ENCODE data around the gene SLCO2A1.

SLCO2A1 gene

DNA sequence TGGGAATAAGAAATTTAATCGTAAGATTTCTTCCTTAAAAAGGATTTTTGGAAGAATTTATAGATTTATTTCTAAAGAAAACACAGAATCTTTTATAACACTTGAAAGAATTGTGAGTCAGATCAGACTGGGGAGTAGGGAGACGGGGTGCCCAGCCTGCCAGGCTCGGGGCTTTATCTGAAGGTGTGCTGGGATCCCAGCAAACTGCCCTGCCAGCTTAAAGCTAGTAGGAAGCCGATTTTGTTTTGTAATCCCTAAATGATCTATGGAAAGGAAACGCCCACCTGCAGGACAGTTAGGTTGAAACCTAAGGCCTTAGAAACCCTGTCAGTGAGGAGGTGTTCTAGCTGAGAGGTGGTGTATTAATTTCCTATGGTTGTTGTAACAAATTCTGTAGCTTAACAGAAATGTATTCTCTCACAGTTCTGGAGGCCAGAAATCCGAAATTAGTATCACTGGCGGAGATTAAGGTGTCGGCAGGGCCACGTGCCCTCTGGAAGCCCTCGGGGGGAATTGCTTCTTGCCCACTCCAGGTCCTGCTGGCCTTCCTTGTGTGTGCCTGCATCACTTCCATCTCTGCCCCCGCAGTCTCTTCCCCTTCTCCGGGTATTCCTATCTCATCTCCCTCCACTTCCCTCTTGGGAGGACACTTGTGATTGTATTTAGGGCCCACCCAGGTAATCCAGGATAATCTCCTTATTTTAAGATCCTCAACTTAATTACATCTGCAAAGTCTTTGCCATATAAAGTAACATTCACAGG, 114.7 kb downstream of the SLCO2A1 start:
- 0 out of 2 replicates have a peak, but pooled peaks cover 3% of the 10 kb centered on the region for H3K9me3 ChIP-seq (ENCODE audit: control insufficient read depth, insufficient read depth, low read depth, low read length)
- H3K27me3 ChIP-seq (ENCODE audit: control insufficient read depth, insufficient read depth, low read length): no peaks in the 10 kb centered on the region
- no peaks in the 10 kb centered on the region for H3K4me1 ChIP-seq (ENCODE audit: control insufficient read depth, insufficient read depth, low read length)
- H3K4me3 ChIP-seq (ENCODE audit: low read depth, low read length): no peak overlapping the region
- no peaks in the 10 kb centered on the region for H3K36me3 ChIP-seq (ENCODE audit: control insufficient read depth, insufficient read depth, low read length)
- no peak overlapping the region for H3K9ac ChIP-seq (ENCODE audit: low read length)
- H3K27ac ChIP-seq (ENCODE audit: low read depth, low read length): no peak overlapping the region

DNA sequence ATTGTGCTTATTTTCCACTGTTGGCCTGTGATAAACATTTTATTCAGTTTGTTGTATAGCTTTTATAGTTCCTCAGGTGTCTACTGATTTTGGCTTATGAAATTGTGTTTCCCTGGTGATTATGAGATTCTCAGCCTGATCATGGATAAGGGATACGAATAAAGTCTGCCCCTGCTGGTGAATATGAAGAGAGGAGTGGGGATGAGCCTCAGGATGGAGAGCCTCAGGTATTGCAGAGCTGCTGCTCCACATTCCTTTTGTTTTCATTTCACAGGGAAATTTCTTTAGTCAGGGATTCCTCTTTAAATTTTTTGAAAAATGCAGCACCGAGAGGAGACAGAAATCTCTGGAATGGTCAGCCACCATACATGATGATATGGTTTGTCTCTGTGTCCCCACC, 119.3 kb downstream of the SLCO2A1 start:
- Histone ChIP-seq H3K9me3 (ENCODE audit: control insufficient read depth, insufficient read depth, low read depth, low read length) (no peaks in the 10 kb centered on the region), H3K36me3 (ENCODE audit: control insufficient read depth, insufficient read depth, low read length) (no peaks in the 10 kb centered on the region), H3K9ac (ENCODE audit: low read length) (no peak overlapping the region), H3K27ac (ENCODE audit: low read depth, low read length) (no peak overlapping the region), H3K4me1 (ENCODE audit: control insufficient read depth, insufficient read depth, low read length) (no peaks in the 10 kb centered on the region), H3K27me3 (ENCODE audit: control insufficient read depth, insufficient read depth, low read length) (no peaks in the 10 kb centered on the region), H3K4me3 (ENCODE audit: low read depth, low read length) (no peak overlapping the region)

DNA sequence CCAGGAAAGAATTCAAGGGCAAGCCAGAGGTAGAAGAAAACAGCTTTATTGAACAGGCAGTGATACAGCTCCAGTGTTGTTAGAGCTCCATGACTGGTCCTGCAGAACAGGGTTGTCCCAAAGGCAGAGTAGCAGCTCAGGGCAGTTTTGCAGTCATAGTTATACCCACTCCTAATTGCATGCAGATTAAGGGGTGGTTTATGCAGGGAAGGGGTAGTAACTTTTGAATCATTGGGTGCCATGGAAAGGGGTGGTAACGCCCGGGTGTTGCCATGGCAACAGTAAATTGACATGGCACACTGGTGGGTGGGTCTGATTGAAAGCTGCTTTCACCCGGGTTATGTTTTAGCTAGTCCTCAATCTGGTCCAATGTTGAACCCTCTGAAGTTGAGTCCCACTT, 124.3 kb downstream of the SLCO2A1 start:
- no peaks in the 10 kb centered on the region for H3K27me3 ChIP-seq (ENCODE audit: control insufficient read depth, insufficient read depth, low read length)
- no peaks in the 10 kb centered on the region for H3K4me1 ChIP-seq (ENCODE audit: control insufficient read depth, insufficient read depth, low read length)
- no peak overlapping the region for H3K9ac ChIP-seq (ENCODE audit: low read length)
- H3K9me3 ChIP-seq (ENCODE audit: control insufficient read depth, insufficient read depth, low read depth, low read length): no peaks in the 10 kb centered on the region
- H3K36me3 ChIP-seq (ENCODE audit: control insufficient read depth, insufficient read depth, low read length): no peaks in the 10 kb centered on the region
- H3K4me3 ChIP-seq (ENCODE audit: low read depth, low read length): no peak overlapping the region
- no peak overlapping the region for H3K27ac ChIP-seq (ENCODE audit: low read depth, low read length)

DNA sequence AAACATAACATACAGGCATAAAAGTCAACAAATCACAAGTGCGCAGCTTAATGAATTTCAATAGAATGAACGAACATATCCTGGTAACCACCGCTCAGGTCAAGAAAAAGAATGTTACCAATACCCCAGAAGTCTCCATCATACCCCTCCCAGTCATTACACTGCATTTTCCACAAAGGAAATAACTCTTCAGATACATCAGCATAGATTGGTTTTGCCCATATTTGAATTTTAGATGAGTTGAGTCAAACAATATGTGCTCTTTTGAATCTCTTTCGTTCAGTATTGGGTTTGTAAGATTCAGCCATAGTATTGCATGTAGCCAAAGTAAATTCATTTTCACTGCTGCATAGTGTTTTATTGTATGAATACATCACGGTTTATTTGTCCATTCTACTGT, 127.9 kb downstream of the SLCO2A1 start:
- Histone ChIP-seq H3K9me3 (ENCODE audit: control insufficient read depth, insufficient read depth, low read depth, low read length) (no peaks in the 10 kb centered on the region), H3K27me3 (ENCODE audit: control insufficient read depth, insufficient read depth, low read length) (peaks cover 14% of the 10 kb centered on the region), H3K9ac (ENCODE audit: low read length) (no peak overlapping the region), H3K4me3 (ENCODE audit: low read depth, low read length) (no peak overlapping the region), H3K4me1 (ENCODE audit: control insufficient read depth, insufficient read depth, low read length) (no peaks in the 10 kb centered on the region), H3K27ac (ENCODE audit: low read depth, low read length) (no peak overlapping the region), H3K36me3 (ENCODE audit: control insufficient read depth, insufficient read depth, low read length) (no peaks in the 10 kb centered on the region)

DNA sequence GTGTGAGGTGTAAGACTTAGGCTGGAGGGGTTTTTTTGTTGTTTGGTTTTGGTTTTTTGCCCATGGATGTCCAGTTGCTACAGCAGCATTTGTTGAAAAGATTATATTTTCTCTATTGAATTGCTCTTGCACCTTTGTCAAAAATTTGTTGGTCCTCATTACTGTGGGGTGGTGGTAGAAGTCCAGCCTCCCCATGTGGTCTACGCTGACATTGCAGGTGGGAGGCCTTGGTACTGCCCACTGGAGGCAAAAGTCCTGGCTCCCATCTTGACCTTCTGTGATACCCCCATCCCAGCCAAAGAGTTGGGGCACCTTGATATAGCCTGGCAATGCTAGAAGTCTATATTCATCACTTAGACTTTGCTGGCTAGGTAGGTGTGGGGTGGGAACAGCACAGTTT, 128.6 kb downstream of the SLCO2A1 start:
- Histone ChIP-seq H3K4me1 (ENCODE audit: control insufficient read depth, insufficient read depth, low read length) (no peaks in the 10 kb centered on the region), H3K4me3 (ENCODE audit: low read depth, low read length) (no peak overlapping the region), H3K9ac (ENCODE audit: low read length) (no peak overlapping the region), H3K27me3 (ENCODE audit: control insufficient read depth, insufficient read depth, low read length) (peaks cover 22% of the 10 kb centered on the region), H3K27ac (ENCODE audit: low read depth, low read length) (no peak overlapping the region), H3K36me3 (ENCODE audit: control insufficient read depth, insufficient read depth, low read length) (no peaks in the 10 kb centered on the region), H3K9me3 (ENCODE audit: control insufficient read depth, insufficient read depth, low read depth, low read length) (no peaks in the 10 kb centered on the region)

DNA sequence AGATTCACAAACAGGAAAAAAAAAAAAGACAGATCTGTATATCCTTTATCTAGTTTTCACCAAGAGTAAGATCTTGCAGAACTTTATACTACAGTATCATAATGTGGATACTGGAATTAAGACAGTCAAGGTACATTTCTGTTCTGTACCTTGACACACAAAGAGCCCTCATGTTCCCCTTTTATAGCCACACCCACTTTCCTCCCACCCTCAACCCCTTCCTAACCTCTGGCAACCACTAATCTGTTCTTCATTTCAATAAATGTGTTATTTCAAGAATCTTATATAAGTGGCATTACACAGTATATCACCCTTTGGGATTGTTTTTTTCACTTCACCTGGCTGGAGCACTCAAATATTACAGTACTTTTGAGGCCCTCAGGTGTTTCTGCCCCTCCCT, 130.4 kb downstream of the SLCO2A1 start:
- Histone ChIP-seq H3K4me1 (ENCODE audit: control insufficient read depth, insufficient read depth, low read length) (no peaks in the 10 kb centered on the region), H3K27me3 (ENCODE audit: control insufficient read depth, insufficient read depth, low read length) (peaks cover 36% of the 10 kb centered on the region), H3K9ac (ENCODE audit: low read length) (no peak overlapping the region), H3K27ac (ENCODE audit: low read depth, low read length) (no peak overlapping the region), H3K36me3 (ENCODE audit: control insufficient read depth, insufficient read depth, low read length) (no peaks in the 10 kb centered on the region), H3K4me3 (ENCODE audit: low read depth, low read length) (no peak overlapping the region), H3K9me3 (ENCODE audit: control insufficient read depth, insufficient read depth, low read depth, low read length) (no peaks in the 10 kb centered on the region)

DNA sequence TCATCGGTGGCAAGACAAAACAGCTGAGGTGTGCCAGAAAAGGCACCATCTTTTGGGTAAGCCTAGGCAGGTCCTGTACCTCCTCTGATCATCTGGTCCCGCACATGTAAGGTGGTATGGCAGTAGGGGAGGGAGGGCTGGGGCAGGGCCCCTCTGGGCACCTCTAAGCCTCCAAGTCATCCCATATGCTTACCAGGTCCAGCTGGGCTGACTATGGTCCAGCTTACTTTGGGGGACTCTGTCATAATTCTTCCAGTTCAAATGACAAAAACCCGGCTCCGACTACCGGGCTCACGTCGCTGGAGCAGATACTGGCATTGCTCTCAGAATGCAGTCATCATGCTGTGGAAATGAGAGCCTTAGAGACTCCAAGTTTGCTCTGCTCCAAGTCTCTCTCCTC, 132.2 kb downstream of the SLCO2A1 start:
- Histone ChIP-seq H3K4me1 (ENCODE audit: control insufficient read depth, insufficient read depth, low read length) (peaks cover 7% of the 10 kb centered on the region), H3K9ac (ENCODE audit: low read length) (no peak overlapping the region), H3K27me3 (ENCODE audit: control insufficient read depth, insufficient read depth, low read length) (peaks cover 54% of the 10 kb centered on the region), H3K36me3 (ENCODE audit: control insufficient read depth, insufficient read depth, low read length) (no peaks in the 10 kb centered on the region), H3K4me3 (ENCODE audit: low read depth, low read length) (no peak overlapping the region), H3K27ac (ENCODE audit: low read depth, low read length) (no peak overlapping the region), H3K9me3 (ENCODE audit: control insufficient read depth, insufficient read depth, low read depth, low read length) (no peaks in the 10 kb centered on the region)

DNA sequence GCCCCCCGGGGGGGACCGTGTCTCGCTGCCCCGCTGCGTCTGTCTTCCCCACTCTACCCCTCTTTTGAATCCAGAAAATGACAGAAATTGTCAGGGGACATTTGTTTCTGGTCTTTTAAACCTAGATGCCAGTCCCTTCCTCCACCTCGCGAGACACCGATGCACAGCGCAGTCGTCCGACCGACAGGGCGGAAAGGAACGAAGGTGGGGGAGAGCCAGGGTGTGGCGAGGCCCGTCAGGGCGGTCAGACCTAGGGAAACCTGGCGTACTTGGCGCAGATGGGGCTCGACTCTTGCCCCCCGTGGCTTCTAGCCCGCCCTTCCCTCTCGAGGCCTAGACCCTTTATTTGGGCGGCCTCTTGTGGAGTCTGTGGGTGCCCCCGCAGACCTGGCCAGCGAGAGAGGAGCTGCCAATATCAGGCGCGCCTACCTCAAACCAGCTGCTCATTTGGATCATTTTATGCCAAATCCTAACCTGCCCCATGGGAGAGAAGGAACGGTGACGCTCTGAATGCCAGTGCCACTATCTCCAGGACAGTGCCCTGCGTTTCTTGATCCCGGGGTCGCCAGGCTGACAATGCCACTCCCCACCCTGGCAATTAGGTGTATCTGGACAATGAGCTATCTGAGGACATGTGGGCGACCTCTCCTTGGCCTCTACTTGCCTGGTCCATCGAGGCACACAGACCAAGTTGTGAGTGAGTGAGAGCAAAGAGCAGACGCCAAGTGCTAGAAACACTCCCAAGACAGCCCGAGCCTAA, 133.5 kb downstream of the SLCO2A1 start:
- Histone ChIP-seq H3K4me3 (ENCODE audit: low read depth, low read length) (peak overlapping the region; percentile 79), H3K27ac (ENCODE audit: low read depth, low read length) (no peak overlapping the region)

DNA sequence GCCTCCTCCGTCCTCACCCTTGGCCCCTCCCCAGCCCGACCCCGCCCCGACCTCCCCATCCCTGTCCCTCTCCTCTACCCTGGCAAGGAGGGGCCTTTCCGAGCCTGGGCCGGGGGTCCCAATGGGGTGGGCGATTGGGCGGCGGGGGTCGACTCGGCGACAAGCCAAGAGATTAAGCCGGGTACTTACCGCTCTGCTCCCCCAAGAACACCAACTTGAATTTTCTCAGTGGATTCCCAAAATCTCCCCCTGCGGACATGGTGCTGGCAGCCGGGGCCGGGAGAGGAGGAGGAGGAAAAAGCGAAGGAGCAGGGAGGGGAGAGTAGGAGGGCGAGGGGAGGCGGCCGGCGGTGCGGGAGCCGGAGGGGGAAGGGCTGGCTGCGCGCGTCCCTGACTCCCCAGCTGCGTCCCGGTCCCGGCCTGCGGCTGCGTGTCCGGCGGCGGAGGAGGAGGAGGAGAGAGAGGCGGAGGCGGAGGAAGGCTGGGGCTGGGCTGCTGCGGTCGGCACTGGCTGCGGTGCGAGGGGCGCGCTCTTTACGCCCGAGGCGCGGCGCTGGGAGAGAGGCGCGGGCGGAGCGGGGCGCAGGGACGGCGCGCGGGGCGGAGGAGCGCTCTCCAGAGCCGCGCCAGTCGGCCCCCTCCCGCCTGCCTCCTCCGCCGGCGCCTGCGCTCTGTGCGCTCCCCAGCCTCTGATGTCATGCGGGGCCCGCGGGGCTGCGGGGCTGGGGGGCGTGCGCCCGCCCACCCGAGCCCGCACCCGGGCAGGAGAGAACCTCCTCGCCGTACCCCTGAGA, 134.3 kb downstream of the SLCO2A1 start, which contains the start of gene RAB6B:
Gene RAB6B (minus strand): TSS at position 675 of the 794 bp plus-strand sequence. CDS start 416 bp downstream, at position 259.
- no peaks in the 10 kb centered on the region for H3K36me3 ChIP-seq (ENCODE audit: control insufficient read depth, insufficient read depth, low read length)
- peaks cover 58% of the 10 kb centered on the region for H3K27me3 ChIP-seq (ENCODE audit: control insufficient read depth, insufficient read depth, low read length)
- no peak within 1 kb of the TSS for H3K27ac ChIP-seq (ENCODE audit: low read depth, low read length)
- H3K9me3 ChIP-seq (ENCODE audit: control insufficient read depth, insufficient read depth, low read depth, low read length): no peaks in the 10 kb centered on the region
- H3K9ac ChIP-seq (ENCODE audit: low read length): peak within 1 kb of the TSS; percentile 2
- H3K4me1 ChIP-seq (ENCODE audit: control insufficient read depth, insufficient read depth, low read length): peaks cover 7% of the 10 kb centered on the region
- peak within 1 kb of the TSS; percentile 79 for H3K4me3 ChIP-seq (ENCODE audit: low read depth, low read length)

More for the DNA sequence above, 133.5 kb downstream of the SLCO2A1 start:
- no peak overlapping the region for H3K9ac ChIP-seq (ENCODE audit: low read length)
- H3K9me3 ChIP-seq (ENCODE audit: control insufficient read depth, insufficient read depth, low read depth, low read length): no peaks in the 10 kb centered on the region
- peaks cover 58% of the 10 kb centered on the region for H3K27me3 ChIP-seq (ENCODE audit: control insufficient read depth, insufficient read depth, low read length)
- no peaks in the 10 kb centered on the region for H3K36me3 ChIP-seq (ENCODE audit: control insufficient read depth, insufficient read depth, low read length)
- H3K4me1 ChIP-seq (ENCODE audit: control insufficient read depth, insufficient read depth, low read length): peaks cover 7% of the 10 kb centered on the region

DNA sequence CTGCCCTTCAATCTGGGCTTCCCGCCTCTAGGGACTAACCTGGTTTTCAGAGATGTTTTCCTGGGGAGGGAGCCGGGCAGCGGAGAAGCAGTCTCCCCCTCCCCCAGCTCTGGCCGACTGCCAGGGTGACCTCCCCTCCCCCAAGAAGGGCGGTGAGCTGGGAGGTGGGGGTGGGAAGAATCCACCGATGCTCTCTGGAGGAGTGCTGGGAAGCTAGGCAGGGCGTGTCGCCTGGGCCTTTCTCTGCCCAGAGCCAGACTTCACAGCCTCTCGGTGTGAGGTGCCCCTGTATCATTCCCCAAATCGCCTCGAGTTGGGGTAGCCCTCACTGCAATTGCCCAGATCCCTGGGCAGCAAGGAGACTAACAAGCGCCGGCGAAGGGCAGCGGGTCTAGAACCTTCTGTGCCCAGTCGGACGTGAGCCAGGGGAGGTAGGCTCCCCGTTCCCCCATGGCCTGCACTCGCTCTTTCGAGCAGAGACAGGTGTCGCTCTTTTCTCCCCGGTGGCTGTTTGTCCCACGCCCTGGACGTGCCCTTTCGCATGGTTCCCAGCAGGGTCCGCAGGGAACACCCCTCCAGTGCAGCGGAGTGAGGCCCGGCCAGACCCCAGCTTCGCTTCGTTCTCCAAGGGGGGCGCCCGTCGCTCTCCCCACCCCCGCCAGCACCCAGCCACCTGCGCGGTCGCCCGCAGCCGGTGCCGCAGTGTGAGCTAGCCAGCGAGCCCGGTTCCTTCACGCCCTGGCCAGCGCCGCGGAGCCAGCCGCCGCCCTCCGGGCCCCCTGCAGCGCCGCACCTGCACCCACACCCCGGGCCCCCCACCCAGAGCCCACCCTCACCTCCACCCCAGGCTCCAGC, 135.1 kb downstream of the SLCO2A1 start:
- Histone ChIP-seq H3K4me3 (ENCODE audit: low read depth, low read length) (peak overlapping the region; percentile 79), H3K27ac (ENCODE audit: low read depth, low read length) (no peak overlapping the region), H3K4me1 (ENCODE audit: control insufficient read depth, insufficient read depth, low read length) (peaks cover 7% of the 10 kb centered on the region), H3K9ac (ENCODE audit: low read length) (no peak overlapping the region), H3K36me3 (ENCODE audit: control insufficient read depth, insufficient read depth, low read length) (no peaks in the 10 kb centered on the region), H3K27me3 (ENCODE audit: control insufficient read depth, insufficient read depth, low read length) (peaks cover 58% of the 10 kb centered on the region), H3K9me3 (ENCODE audit: control insufficient read depth, insufficient read depth, low read depth, low read length) (no peaks in the 10 kb centered on the region)

Data from HUES6 (cell line).